ENCODE measurements around the gene TM7SF2. TPM values are rescaled to one million over a fixed set of nuclear protein-coding genes. Genes with fewer than 3 reads are reported as not detected.

The TM7SF2 gene
- polyA plus RNA-seq, 1 experiment: 10.3 TPM

GRCh38 chr11:65077451-65077850 lies 34.2 kb upstream of the TM7SF2 start:
- H3K27ac ChIP-seq (ENCODE audit: low read depth, low read length): no peak overlapping the region
- H3K27me3 ChIP-seq (ENCODE audit: control insufficient read depth, insufficient read depth, low read length): no peaks in the 10 kb centered on the region
- DNase-seq (ENCODE audit: low read depth, low spot score): no peak
- ChIA-PET CTCF (interaction anchor here (0.9 kb wide), 1 partner anchor 19 kb away, joined by 3 read pairs; no protein-coding TSS in a partner anchor), POLR2A (no interaction called here)
- H3K9me3 ChIP-seq (ENCODE audit: control insufficient read depth, insufficient read depth, low read length): no peaks in the 10 kb centered on the region
- TF ChIP-seq, protein P1, sequence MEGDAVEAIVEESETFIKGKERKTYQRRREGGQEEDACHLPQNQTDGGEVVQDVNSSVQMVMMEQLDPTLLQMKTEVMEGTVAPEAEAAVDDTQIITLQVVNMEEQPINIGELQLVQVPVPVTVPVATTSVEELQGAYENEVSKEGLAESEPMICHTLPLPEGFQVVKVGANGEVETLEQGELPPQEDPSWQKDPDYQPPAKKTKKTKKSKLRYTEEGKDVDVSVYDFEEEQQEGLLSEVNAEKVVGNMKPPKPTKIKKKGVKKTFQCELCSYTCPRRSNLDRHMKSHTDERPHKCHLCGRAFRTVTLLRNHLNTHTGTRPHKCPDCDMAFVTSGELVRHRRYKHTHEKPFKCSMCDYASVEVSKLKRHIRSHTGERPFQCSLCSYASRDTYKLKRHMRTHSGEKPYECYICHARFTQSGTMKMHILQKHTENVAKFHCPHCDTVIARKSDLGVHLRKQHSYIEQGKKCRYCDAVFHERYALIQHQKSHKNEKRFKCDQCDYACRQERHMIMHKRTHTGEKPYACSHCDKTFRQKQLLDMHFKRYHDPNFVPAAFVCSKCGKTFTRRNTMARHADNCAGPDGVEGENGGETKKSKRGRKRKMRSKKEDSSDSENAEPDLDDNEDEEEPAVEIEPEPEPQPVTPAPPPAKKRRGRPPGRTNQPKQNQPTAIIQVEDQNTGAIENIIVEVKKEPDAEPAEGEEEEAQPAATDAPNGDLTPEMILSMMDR (IDR thresholded peaks at IDR 0.05; ENCODE audit: low read depth, low read length): no peak
- no peak overlapping the region for H3K4me3 ChIP-seq (ENCODE audit: low read depth, low read length)

DNA sequence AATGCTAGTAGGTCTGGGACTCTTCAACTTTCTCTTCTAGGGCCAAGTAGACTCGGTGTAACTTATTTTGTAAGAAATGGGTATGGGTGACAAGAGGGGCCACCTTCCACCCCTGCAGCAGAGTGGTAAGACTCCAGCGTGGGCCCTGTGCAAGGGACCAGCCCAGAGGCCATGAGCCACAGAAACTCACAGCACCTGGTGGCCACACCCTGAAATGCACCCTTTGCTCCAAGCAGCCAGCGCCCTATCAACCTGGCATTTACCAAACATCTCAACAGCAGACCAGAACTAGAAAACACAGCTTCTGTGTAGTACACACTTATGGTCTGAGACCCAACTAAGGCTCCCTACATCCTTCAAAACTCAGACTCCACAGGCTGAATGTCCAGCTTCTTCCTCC lies 33.5 kb upstream of the TM7SF2 start:
- H3K27me3 ChIP-seq (ENCODE audit: control insufficient read depth, insufficient read depth, low read length): no peaks in the 10 kb centered on the region
- TF ChIP-seq, protein P1 (IDR thresholded peaks at IDR 0.05; ENCODE audit: low read depth, low read length): peak; percentile 57
- ChIA-PET POLR2A (no interaction called here), CTCF (no interaction called here)
- no peak overlapping the region for H3K4me3 ChIP-seq (ENCODE audit: low read depth, low read length)
- no peak overlapping the region for H3K27ac ChIP-seq (ENCODE audit: low read depth, low read length)
- no peaks in the 10 kb centered on the region for H3K9me3 ChIP-seq (ENCODE audit: control insufficient read depth, insufficient read depth, low read length)
- DNase-seq (ENCODE audit: low read depth, low spot score): no peak

DNA sequence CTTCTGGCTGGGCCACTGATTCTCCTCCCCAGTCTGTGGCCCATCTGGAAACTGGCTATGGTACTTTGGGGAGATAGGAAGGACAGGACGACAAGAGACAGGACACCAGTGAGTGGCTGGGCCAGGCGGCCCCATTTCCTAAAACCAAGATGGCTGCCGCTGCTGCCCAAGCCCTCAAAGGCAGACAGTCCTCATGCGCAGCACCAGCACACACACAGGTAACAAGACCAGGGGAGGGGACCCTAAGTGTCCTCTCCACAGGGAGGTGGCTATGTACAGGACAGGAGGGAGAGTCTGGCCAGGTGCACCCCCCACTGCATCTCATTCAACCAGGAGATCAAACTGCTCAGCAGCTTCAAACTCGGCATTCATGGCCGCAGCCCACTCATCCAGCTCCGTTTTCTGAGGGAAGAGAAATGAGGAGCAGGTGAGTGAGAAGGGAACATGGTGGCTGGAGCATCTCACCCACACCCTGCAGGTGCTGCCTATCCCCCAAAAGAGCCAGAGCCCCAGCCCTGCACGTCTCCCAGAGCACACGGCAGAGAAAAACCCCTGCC lies 32.8 kb upstream of the TM7SF2 start:
- H3K27me3 ChIP-seq (ENCODE audit: control insufficient read depth, insufficient read depth, low read length): no peaks in the 10 kb centered on the region
- no peaks in the 10 kb centered on the region; the same call in 1 of the 2 replicates for H3K9me3 ChIP-seq (ENCODE audit: control insufficient read depth, insufficient read depth, low read length)
- no peak overlapping the region for H3K4me3 ChIP-seq (ENCODE audit: low read depth, low read length)
- TF ChIP-seq, protein P1 (IDR thresholded peaks at IDR 0.05; ENCODE audit: low read depth, low read length): no peak
- no peak for DNase-seq (ENCODE audit: low read depth, low spot score)
- ChIA-PET POLR2A (no interaction called here), CTCF (no interaction called here)
- no peak overlapping the region for H3K27ac ChIP-seq (ENCODE audit: low read depth, low read length)

- no peaks in the 10 kb centered on the region; the same call in 1 of the 2 replicates for H3K9me3 ChIP-seq (ENCODE audit: control insufficient read depth, insufficient read depth, low read length)
- H3K27me3 ChIP-seq (ENCODE audit: control insufficient read depth, insufficient read depth, low read length): no peaks in the 10 kb centered on the region
- TF ChIP-seq, protein P1 (IDR thresholded peaks at IDR 0.05; ENCODE audit: low read depth, low read length): no peak
- CTCF ChIA-PET: interaction anchor here (1.1 to 1.3 kb wide), 2 partner anchors 69 to 70 kb away, joined by 3 to 6 read pairs; partner anchors contain the start of gene ARL2
- DNase-seq (ENCODE audit: low read depth, low spot score): no peak
- H3K4me3 ChIP-seq (ENCODE audit: low read depth, low read length): peak overlapping the region; percentile 94
- peak overlapping the region; percentile 98 for H3K27ac ChIP-seq (ENCODE audit: low read depth, low read length)
- POLR2A ChIA-PET: no interaction called here
Observed at GRCh38 chr11:65083134-65083833, 28.4 kb upstream of the TM7SF2 start.

Measured in AG04450 (cell line).